HepG2 (cell line): ENCODE data around the gene PELI2. TPM values are rescaled to one million over a fixed set of nuclear protein-coding genes. Genes with fewer than 3 reads are reported as not detected.

Experiments
- ATAC-seq: fragments of 200-7000 bp; cut with Tn5 transposase; 3 replicates; pipeline ENCODE4 v1.9.1; 2020; ENCODE audit warnings: mild to moderate bottlenecking, moderate library complexity
- BruUV-seq: library from RNA; stranded (reverse); fragments of 400-500 nt; replicated peaks from 2 replicates; lab custom pipeline; 2021; lab: Mats Ljungman, UMichigan
- CTCF ChIA-PET: fragments of 300-600 bp; formaldehyde crosslinking; extraction: SDS; loops from one replicate; lab custom pipeline; 2021; ENCODE audit warnings: low total read pairs, inconsistent platforms, low intra/inter-chr PET ratio; lab: Yijun Ruan, JAX
- POLR2A ChIA-PET: fragments of 350-600 bp; sonication (Branson Sonifier 250); formaldehyde crosslinking; loops from one replicate; lab custom pipeline; 2020; ENCODE audit warnings: antibody characterized with exemption, inconsistent platforms; lab: Yijun Ruan, JAX
- DNase-seq: peaks from one replicate; pipeline ENCODE4 v3.0.0-alpha.2; 2015; ENCODE audit warnings: low spot score
- FAIRE-seq: peaks from 3 replicates; lab custom pipeline; 2011; peaks lifted over from hg19 to GRCh38; lab: Jason Lieb, UNC
- H2AFZ ChIP-seq: one replicate; pipeline ENCODE4 v1.6.1; 2011; ENCODE audit warnings: low read length, inconsistent platforms
- H3K27ac ChIP-seq: fragments of 300-600 bp; 3 replicates; pipeline ENCODE4 v1.8.0; 2011; ENCODE audit warnings: mixed run types, mild to moderate bottlenecking, mixed read lengths, low read length, inconsistent platforms; ENCODE audit not compliant: insufficient read depth; ENCODE audit errors: extremely low read length
- H3K27me3 ChIP-seq, 2 experiments: fragments of 200-600 bp in 1 of 2; 2 replicates in 1 of 2; 3 replicates in 1 of 2; pipeline versions ENCODE4 v1.6.0 to v1.8.0; 2011; ENCODE audit warnings: low read length in 2 of 2, mild to moderate bottlenecking in 2 of 2, moderate library complexity in 2 of 2, inconsistent platforms in 1 of 2; ENCODE audit not compliant: insufficient read depth in 2 of 2, control insufficient read depth in 1 of 2
- H3K36me3 ChIP-seq, 2 experiments: fragments of 200-600 bp in 1 of 2; replicated peaks in 1 of 2; 2 replicates in 1 of 2; 3 replicates in 1 of 2; pipeline versions ENCODE4 v1.5.1 to v1.8.0; 2011; ENCODE audit warnings: low read length in 2 of 2, inconsistent platforms in 1 of 2; ENCODE audit not compliant: insufficient read depth in 2 of 2, control insufficient read depth in 1 of 2
- H3K4me1 ChIP-seq: 2 replicates; pipeline ENCODE4 v1.5.1; 2012; ENCODE audit warnings: low read length, inconsistent platforms; ENCODE audit not compliant: insufficient read depth
- H3K4me2 ChIP-seq: 2 replicates; pipeline ENCODE4 v1.6.0; 2011; ENCODE audit warnings: low read depth, low read length, inconsistent platforms
- H3K4me3 ChIP-seq, 3 experiments: fragments of 200-600 bp in 1 of 3; sonication (generic), shearing (Covaris generic) in 1 of 3; replicated peaks in 1 of 3; 2 replicates each; pipeline ENCODE4 v1.5.1; 2011 to 2016; ENCODE audit warnings: low read length in 3 of 3, inconsistent platforms in 2 of 3, low read depth in 2 of 3, mild to moderate bottlenecking in 2 of 3, control low read depth in 1 of 3, mixed read lengths in 1 of 3; ENCODE audit not compliant: insufficient read depth in 1 of 3
- H3K79me2 ChIP-seq: one replicate; pipeline ENCODE4 v1.6.1; 2011; ENCODE audit warnings: low read length, inconsistent platforms; ENCODE audit not compliant: insufficient read depth
- H3K9ac ChIP-seq: 2 replicates; pipeline ENCODE4 v1.6.0; 2011; ENCODE audit warnings: mild to moderate bottlenecking, low read depth, low read length, inconsistent platforms; ENCODE audit not compliant: insufficient read depth
- H3K9me3 ChIP-seq: 2 replicates; pipeline ENCODE4 v1.5.1; 2012; ENCODE audit warnings: mild to moderate bottlenecking, low read length
- H4K20me1 ChIP-seq: 2 replicates; pipeline ENCODE4 v1.6.0; 2011; ENCODE audit warnings: inconsistent platforms, mild to moderate bottlenecking, low read length, moderate library complexity; ENCODE audit not compliant: insufficient read depth
- DPF2 ChIP-seq: sonication (generic); formaldehyde crosslinking; IDR thresholded peaks from 2 replicates; pipeline ENCODE4 v1.4.0; 2020; ENCODE audit warnings: mild to moderate bottlenecking, low read depth, missing genetic modification reagents, borderline replicate concordance
- ETV5 ChIP-seq: IDR thresholded peaks from 2 replicates; pipeline ENCODE4 v1.6.1; 2018; ENCODE audit warnings: missing biosample characterization, missing genetic modification reagents, inconsistent platforms, borderline replicate concordance
- FOXO1 ChIP-seq: sonication (generic); formaldehyde crosslinking; IDR thresholded peaks from 2 replicates; pipeline ENCODE4 v1.4.0; 2020; ENCODE audit warnings: missing genetic modification reagents
- MAFF ChIP-seq: IDR thresholded peaks from 2 replicates; pipeline ENCODE4 v1.6.1; 2011; ENCODE audit warnings: low read depth, low read length, improper control_type of control experiment
- MAFK ChIP-seq, 2 experiments: IDR thresholded peaks in 1 of 2; conservative IDR thresholded peaks in 1 of 2; 2 replicates each; pipeline ENCODE4 v1.6.1; 2011; ENCODE audit warnings: improper control_type of control experiment in 2 of 2, low read length in 2 of 2
- ZNF251 ChIP-seq: sonication (generic); formaldehyde crosslinking; IDR thresholded peaks from 2 replicates; pipeline ENCODE4 v1.9.0; 2021; ENCODE audit warnings: mild to moderate bottlenecking, missing genetic modification reagents
- WGBS: methylation state at CpG from one replicate; pipeline ENCODE4 v1.1.6; 2017; ENCODE audit warnings: low lambda C conversion rate; 5-methylcytosine and 5-hydroxymethylcytosine counted together
- in situ Hi-C: cut with HindIII; loops from 2 replicates; pipeline ENCODE4 v1.10.0; 2017; ENCODE audit warnings: low pct_unique_long_range_greater_than_20kb; ENCODE audit not compliant: extremely low pct_ligation_motif_present
- intact Hi-C: fragments of 100-400 bp; cut with micrococcal nuclease; formaldehyde crosslinking; loops from one replicate; pipeline ENCODE4 v1.10.0; 2022; ENCODE audit not compliant: unreplicated experiment
- polyA plus RNA-seq, 8 experiments: library from polyadenylated mRNA; depleted of rRNA in 3 of 8; stranded (reverse) in 7 of 8; unstranded in 1 of 8; fragments of >200 nt; fragmentation: Illumina TruSeq in 4 of 8; extraction: Trizol in 4 of 8; gene quantifications; 2 replicates each; pipeline versions ENCODE4 v1.2.1 to v1.2.3, GENCODE V29; 2011 to 2016; ENCODE audit warnings: low read depth in 4 of 8, missing spikeins in 1 of 8, mixed read lengths in 1 of 8; ENCODE audit not compliant: insufficient read depth in 1 of 8
- total RNA-seq, 5 experiments: library from RNA; depleted of rRNA; stranded (reverse); fragments of >200 nt; fragmentation: Illumina TruSeq; extraction: Trizol; gene quantifications; 2 replicates each; pipeline ENCODE4 v1.2.3, GENCODE V29; 2016; ENCODE audit warnings: low read depth in 1 of 5

Gene PELI2
- total and polyA plus RNA-seq, 2 of the 13 experiments (the other 11 are each of a cell fraction or from before 2014, with no cell fraction given), result 0.07 TPM; not detected in 1

- Histone ChIP-seq H2AFZ (no peak overlapping the region), H3K9me3 (no peaks in the 10 kb centered on the region), H4K20me1 (no peaks in the 10 kb centered on the region), H3K4me2 (no peak overlapping the region), H3K79me2 (no peaks in the 10 kb centered on the region), H3K36me3 (no peaks in the 10 kb centered on the region), H3K27me3 (peaks cover 0 to 6% of the 10 kb centered on the region in 2 experiments; a peak in 3 of 5 replicates), H3K4me3 (no peak overlapping the region), H3K9ac (no peak overlapping the region), H3K4me1 (no peaks in the 10 kb centered on the region), H3K27ac (no peak overlapping the region)
- no peak for FAIRE-seq
- ATAC-seq, result peak; percentile 46; the same call in 1 of the 3 replicates
- TF ChIP-seq ZNF251, result no peak
- TF ChIP-seq FOXO1 (CRISPR knock-in tag), result no peak
- TF ChIP-seq DPF2 (CRISPR knock-in tag), result no peak
- in situ Hi-C loops (no loop called here), intact Hi-C loops (no loop called here)
- POLR2A ChIA-PET, result no interaction called here
- no TSS peak for BruUV-seq
- CTCF ChIA-PET, result no interaction called here
- WGBS, result 1% methylated on average over 5 of the region's 5 CpGs
- DNase-seq, result no peak
Observed at GRCh38 chr14:56135001-56135400, 16.8 kb downstream of the PELI2 start.

- TF ChIP-seq ETV5 (CRISPR knock-in tag) (no peak), MAFF (0 out of 2 replicates have a peak, but pooled peaks have one; percentile 26), MAFK (conservative IDR thresholded peaks at IDR 0.05 in 1 of 2, IDR thresholded peaks at IDR 0.05 in 1 of 2; ENCODE audit: low read length in 2 of 2) (peak; percentile 2 to 28; a peak in 2 of 4 replicates)
- peaks cover 0 to 6% of the 10 kb centered on the region in 2 experiments; a peak in 3 of 5 replicates for H3K27me3 ChIP-seq
- no peaks in the 10 kb centered on the region for H3K4me1 ChIP-seq
- no peaks in the 10 kb centered on the region for H4K20me1 ChIP-seq
- WGBS, result 0% methylated on average over 1 of the region's 1 CpG
- H2AFZ ChIP-seq, result no peak overlapping the region
- FAIRE-seq (no peak), ATAC-seq (no peak), DNase-seq (no peak)
- no peak overlapping the region for H3K9ac ChIP-seq
- H3K4me3 ChIP-seq, result no peak overlapping the region
- no TSS peak for BruUV-seq
- no peak overlapping the region for H3K4me2 ChIP-seq
- no peaks in the 10 kb centered on the region for H3K36me3 ChIP-seq
- CTCF ChIA-PET, result no interaction called here
- POLR2A ChIA-PET, result no interaction called here
- no peak overlapping the region for H3K27ac ChIP-seq
- in situ Hi-C loops (no loop called here), intact Hi-C loops (no loop called here)
- H3K9me3 ChIP-seq, result no peaks in the 10 kb centered on the region
- H3K79me2 ChIP-seq, result no peaks in the 10 kb centered on the region
Observed at GRCh38 chr14:56135668-56136067, 17.5 kb downstream of the PELI2 start.
